Measurements from ENCODE around the gene CCDC27.
"Not testable (repeated sequence)": the region's sequence is repeated elsewhere in the genome, so short reads cannot be mapped to it uniquely, and the experiment has no call there.

Gene CCDC27

GRCh38 chr1:3717715-3718601, 34.3 kb upstream of the CCDC27 start:
- no peak for DNase-seq (ENCODE audit: low spot score)

GRCh38 chr1:3718764-3719163, 33.5 kb upstream of the CCDC27 start:
- H3K4me3 ChIP-seq: no peak overlapping the region
- no peak for TF ChIP-seq CTCF (IDR thresholded peaks at IDR 0.05)
- no peak overlapping the region for H3K27ac ChIP-seq
- no peak for DNase-seq (ENCODE audit: low spot score)

More at GRCh38 chr1:3717715-3718601, 34.3 kb upstream of the CCDC27 start:
- Histone ChIP-seq H3K27ac (no peak overlapping the region), H3K4me3 (no peak overlapping the region)
- no peak for TF ChIP-seq CTCF (IDR thresholded peaks at IDR 0.05)

- DNase-seq (ENCODE audit: low spot score): no peak
- no peak for TF ChIP-seq CTCF (IDR thresholded peaks at IDR 0.05)
- Histone ChIP-seq H3K4me3 (no peak overlapping the region), H3K27ac (no peak overlapping the region)
These were observed 30.2 kb upstream of the CCDC27 start for GRCh38 chr1:3721955-3722465.

GRCh38 chr1:3722846-3723245, 29.4 kb upstream of the CCDC27 start:
- TF ChIP-seq CTCF (IDR thresholded peaks at IDR 0.05): no peak
- Histone ChIP-seq H3K4me3 (no peak overlapping the region), H3K27ac (no peak overlapping the region)
- no peak for DNase-seq (ENCODE audit: low spot score)

- DNase-seq (ENCODE audit: low spot score): not testable (repeated sequence)
These were observed 27.7 kb upstream of the CCDC27 start for GRCh38 chr1:3724416-3725030.

GRCh38 chr1:3725366-3725765, 26.9 kb upstream of the CCDC27 start:
- no peak for TF ChIP-seq CTCF (IDR thresholded peaks at IDR 0.05)
- DNase-seq (ENCODE audit: low spot score): no peak
- H3K4me3 ChIP-seq: no peak overlapping the region
- no peak overlapping the region for H3K27ac ChIP-seq

More at GRCh38 chr1:3724416-3725030, 27.7 kb upstream of the CCDC27 start:
- H3K27ac ChIP-seq, H3K4me3 ChIP-seq: not testable (repeated sequence)
- TF ChIP-seq CTCF (IDR thresholded peaks at IDR 0.05): peak; percentile 96
